ENCODE results near the gene PIK3CA.

Gene PIK3CA

DNA sequence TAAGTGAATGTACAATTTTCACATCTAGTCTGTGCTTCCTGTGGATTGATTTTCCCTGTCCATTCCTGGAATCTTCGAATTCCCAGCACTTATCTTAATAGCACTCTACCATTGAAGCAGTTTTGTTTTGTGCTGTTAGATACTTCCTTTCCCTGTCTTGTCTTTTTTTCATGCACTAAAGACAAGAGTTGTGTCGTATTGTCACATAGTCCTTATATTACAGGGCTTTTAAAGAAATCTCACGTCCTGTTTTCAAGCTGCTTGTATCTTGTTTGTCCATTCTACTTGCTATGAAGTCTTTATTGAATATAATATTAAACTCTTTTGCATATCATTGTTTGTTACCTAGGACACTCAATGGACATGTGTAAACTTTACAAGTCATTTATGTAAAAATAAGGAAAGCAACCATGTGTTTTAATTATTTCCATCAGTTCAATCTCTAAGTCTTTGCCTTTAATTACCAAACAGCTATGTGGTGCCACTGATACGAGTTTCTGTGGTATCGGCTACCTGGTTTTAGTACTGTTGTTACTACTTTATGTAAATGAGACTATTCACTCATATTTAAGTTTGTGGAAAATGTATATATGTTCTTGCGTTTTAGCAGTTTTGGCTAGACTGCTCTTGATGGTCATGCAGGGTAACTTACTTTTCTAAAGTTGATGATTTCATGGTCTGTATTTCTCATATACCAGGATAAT is 10.3 kb downstream of the PIK3CA start:
- H3K4me1 ChIP-seq (ENCODE audit: control insufficient read depth in 1 of 2, insufficient read depth in 2 of 2, low read length in 2 of 2), result peaks cover 6 to 16% of the 10 kb centered on the region in 2 donors
- H3K9me3 ChIP-seq (ENCODE audit: control insufficient read depth in 1 of 2, low read length in 2 of 2), result no peaks in the 10 kb centered on the region
- H3K27ac ChIP-seq (ENCODE audit: low read length), result no peak overlapping the region
- no peaks in the 10 kb centered on the region for H3K27me3 ChIP-seq (ENCODE audit: low read depth, low read length)
- no peaks in the 10 kb centered on the region for H3K36me3 ChIP-seq (ENCODE audit: control insufficient read depth in 1 of 2, insufficient read depth in 2 of 2, low read length in 2 of 2)
- H3K4me3 ChIP-seq (ENCODE audit: low read depth in 1 of 2, low read length in 2 of 2), result no peak overlapping the region

DNA sequence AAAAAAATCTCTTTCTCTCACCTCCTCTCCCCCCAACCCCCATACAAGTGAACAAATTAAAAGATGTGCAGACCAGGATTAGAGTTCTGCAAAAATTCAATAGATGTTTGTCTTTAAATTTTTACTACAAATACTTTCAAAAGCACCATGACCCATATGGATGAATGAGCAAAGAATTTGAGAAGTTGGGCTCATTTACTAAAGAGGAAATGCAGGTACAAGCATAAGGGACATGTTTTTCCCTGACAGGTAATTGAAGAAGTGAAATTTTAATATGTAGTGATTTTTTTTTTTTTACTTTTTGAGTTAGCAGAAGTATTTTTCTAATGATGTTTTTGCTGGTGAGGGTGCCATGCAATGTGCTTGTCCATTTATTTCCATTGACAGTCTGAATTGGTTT is 15.3 kb downstream of the PIK3CA start:
- Histone ChIP-seq H3K27ac (ENCODE audit: low read length) (no peak overlapping the region), H3K4me3 (ENCODE audit: low read depth in 1 of 2, low read length in 2 of 2) (no peak overlapping the region), H3K4me1 (ENCODE audit: control insufficient read depth in 1 of 2, insufficient read depth in 2 of 2, low read length in 2 of 2) (no peaks in the 10 kb centered on the region), H3K27me3 (ENCODE audit: low read depth, low read length) (no peaks in the 10 kb centered on the region), H3K9me3 (ENCODE audit: control insufficient read depth in 1 of 2, low read length in 2 of 2) (no peaks in the 10 kb centered on the region), H3K36me3 (ENCODE audit: control insufficient read depth in 1 of 2, insufficient read depth in 2 of 2, low read length in 2 of 2) (no peaks in the 10 kb centered on the region)

DNA sequence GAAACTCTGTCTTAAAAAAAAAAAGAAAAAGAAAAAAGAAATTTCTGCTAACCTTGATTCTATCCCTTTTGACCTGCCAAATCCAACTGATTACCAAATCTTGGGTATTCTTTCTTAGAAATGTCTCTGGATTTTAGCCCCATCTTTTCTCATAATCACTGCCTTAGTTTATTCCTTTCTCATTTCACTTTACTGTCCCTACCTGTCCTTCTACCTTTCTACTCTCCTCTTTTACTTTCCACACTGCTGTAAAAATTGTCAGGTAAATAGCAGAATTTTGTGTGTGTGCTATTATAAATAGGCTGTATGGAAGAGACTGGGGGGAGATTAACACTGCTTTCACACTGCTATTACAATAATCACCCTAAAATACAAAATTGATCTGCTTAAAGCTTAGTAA is 16.7 kb downstream of the PIK3CA start:
- Histone ChIP-seq H3K4me1 (ENCODE audit: control insufficient read depth in 1 of 2, insufficient read depth in 2 of 2, low read length in 2 of 2) (no peaks in the 10 kb centered on the region), H3K36me3 (ENCODE audit: control insufficient read depth in 1 of 2, insufficient read depth in 2 of 2, low read length in 2 of 2) (no peaks in the 10 kb centered on the region), H3K9me3 (ENCODE audit: control insufficient read depth in 1 of 2, low read length in 2 of 2) (no peaks in the 10 kb centered on the region), H3K27ac (ENCODE audit: low read length) (no peak overlapping the region), H3K27me3 (ENCODE audit: low read depth, low read length) (no peaks in the 10 kb centered on the region), H3K4me3 (ENCODE audit: low read depth in 1 of 2, low read length in 2 of 2) (no peak overlapping the region)

DNA sequence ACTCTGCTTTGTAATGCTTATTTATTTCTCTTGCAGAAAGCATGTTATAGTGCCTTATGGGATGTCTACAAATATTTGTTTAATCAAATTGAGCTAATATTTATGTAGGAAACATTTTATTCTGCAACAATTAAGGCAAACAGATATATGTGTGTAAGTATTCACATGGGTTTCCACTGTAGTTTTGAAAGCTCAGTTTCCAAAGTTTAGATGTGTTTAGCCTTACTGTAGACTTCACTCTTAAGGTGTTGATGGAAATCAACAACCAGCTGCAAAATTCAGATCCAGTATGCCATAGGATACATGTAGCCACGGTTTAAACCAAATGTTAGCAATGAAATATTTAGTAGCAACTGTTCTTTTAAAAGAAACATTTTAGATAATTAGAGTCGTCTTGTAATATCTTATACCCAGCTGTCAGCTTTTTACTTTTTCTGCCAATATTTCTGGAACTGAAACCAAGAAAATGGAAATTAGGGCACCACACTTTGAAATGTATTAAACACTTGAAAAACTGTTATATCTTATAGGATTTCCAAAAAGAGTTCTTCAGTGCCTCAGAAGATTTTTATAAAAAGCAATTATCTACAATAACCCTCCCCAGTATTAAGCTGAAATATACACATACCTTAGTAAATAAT is 18.5 kb downstream of the PIK3CA start:
- Histone ChIP-seq H3K9me3 (ENCODE audit: control insufficient read depth in 1 of 2, low read length in 2 of 2) (peaks cover 0 to 5% of the 10 kb centered on the region in 2 donors), H3K27me3 (ENCODE audit: low read depth, low read length) (no peaks in the 10 kb centered on the region), H3K27ac (ENCODE audit: low read length) (no peak overlapping the region), H3K4me1 (ENCODE audit: control insufficient read depth in 1 of 2, insufficient read depth in 2 of 2, low read length in 2 of 2) (no peaks in the 10 kb centered on the region), H3K4me3 (ENCODE audit: low read depth in 1 of 2, low read length in 2 of 2) (no peak overlapping the region), H3K36me3 (ENCODE audit: control insufficient read depth in 1 of 2, insufficient read depth in 2 of 2, low read length in 2 of 2) (no peaks in the 10 kb centered on the region)

DNA sequence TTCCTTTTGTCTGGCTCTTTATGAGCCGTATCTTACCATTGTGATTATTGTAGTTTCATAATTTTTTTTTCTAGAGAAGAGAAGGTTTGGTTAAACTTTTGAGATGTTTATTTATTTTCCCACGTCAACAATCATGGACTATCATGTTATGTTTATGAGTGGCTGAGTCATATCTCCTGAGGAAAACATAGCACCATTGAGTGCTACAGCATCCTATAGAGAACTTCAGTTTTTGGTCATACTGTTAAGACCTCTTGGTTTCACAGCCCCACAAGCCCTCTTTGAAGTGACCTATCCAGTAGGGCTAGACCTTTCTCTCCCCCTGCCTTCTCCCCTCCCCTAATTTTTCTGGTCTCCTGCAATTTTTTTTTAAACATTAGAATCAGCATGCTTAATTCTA is 20.8 kb downstream of the PIK3CA start:
- Histone ChIP-seq H3K27me3 (ENCODE audit: low read depth, low read length) (no peaks in the 10 kb centered on the region), H3K36me3 (ENCODE audit: control insufficient read depth in 1 of 2, insufficient read depth in 2 of 2, low read length in 2 of 2) (no peaks in the 10 kb centered on the region), H3K4me1 (ENCODE audit: control insufficient read depth in 1 of 2, insufficient read depth in 2 of 2, low read length in 2 of 2) (no peaks in the 10 kb centered on the region), H3K9me3 (ENCODE audit: control insufficient read depth in 1 of 2, low read length in 2 of 2) (peaks cover 0 to 5% of the 10 kb centered on the region in 2 donors), H3K27ac (ENCODE audit: low read length) (no peak overlapping the region), H3K4me3 (ENCODE audit: low read depth in 1 of 2, low read length in 2 of 2) (no peak overlapping the region)

DNA sequence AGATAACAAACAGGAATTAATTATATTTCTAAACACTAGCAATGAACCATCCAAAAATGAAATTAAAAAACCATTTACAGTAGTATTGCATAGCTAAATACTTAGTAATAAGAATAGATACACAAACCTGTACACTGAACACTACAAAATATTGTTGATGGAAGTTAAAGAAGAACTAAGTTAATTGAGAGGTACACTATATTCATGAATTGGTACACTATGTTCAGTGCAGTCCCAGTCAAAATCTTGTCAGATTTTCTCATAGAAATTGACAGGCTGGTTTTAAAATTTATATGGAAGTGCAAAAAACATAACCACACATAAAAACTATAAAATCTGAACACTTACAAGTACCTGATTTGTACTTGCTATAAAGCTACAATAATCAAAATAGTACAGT is 24.4 kb downstream of the PIK3CA start:
- H3K27me3 ChIP-seq (ENCODE audit: low read depth, low read length), result no peaks in the 10 kb centered on the region
- no peaks in the 10 kb centered on the region for H3K36me3 ChIP-seq (ENCODE audit: control insufficient read depth in 1 of 2, insufficient read depth in 2 of 2, low read length in 2 of 2)
- H3K4me1 ChIP-seq (ENCODE audit: control insufficient read depth in 1 of 2, insufficient read depth in 2 of 2, low read length in 2 of 2), result no peaks in the 10 kb centered on the region
- no peak overlapping the region for H3K4me3 ChIP-seq (ENCODE audit: low read depth in 1 of 2, low read length in 2 of 2)
- no peak overlapping the region for H3K27ac ChIP-seq (ENCODE audit: low read length)
- peaks cover 0 to 5% of the 10 kb centered on the region in 2 donors for H3K9me3 ChIP-seq (ENCODE audit: control insufficient read depth in 1 of 2, low read length in 2 of 2)

DNA sequence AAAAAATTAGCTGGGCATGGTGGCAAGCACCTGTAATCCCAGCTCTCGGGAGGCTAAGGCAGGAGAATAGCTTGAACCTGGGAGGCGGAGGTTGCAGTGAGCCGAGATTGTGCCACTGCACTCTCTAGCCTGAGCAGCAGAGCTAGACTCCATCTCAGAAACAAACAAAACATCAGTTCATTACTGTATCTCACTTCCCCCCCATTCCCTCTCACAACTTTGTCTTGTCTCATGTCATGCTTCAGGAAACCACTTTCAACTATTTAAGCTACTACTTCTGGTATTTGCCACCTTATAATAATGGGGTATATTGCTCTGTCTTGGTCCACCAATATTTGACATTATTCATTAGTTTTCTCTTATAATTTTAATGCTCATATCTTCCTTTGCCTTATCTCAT is 26.2 kb downstream of the PIK3CA start:
- Histone ChIP-seq H3K27me3 (ENCODE audit: low read depth, low read length) (no peaks in the 10 kb centered on the region), H3K4me3 (ENCODE audit: low read depth in 1 of 2, low read length in 2 of 2) (no peak overlapping the region), H3K9me3 (ENCODE audit: control insufficient read depth in 1 of 2, low read length in 2 of 2) (peaks cover 0 to 5% of the 10 kb centered on the region in 2 donors), H3K4me1 (ENCODE audit: control insufficient read depth in 1 of 2, insufficient read depth in 2 of 2, low read length in 2 of 2) (peaks cover 0 to 2% of the 10 kb centered on the region in 2 donors), H3K27ac (ENCODE audit: low read length) (no peak overlapping the region), H3K36me3 (ENCODE audit: control insufficient read depth in 1 of 2, insufficient read depth in 2 of 2, low read length in 2 of 2) (no peaks in the 10 kb centered on the region)

DNA sequence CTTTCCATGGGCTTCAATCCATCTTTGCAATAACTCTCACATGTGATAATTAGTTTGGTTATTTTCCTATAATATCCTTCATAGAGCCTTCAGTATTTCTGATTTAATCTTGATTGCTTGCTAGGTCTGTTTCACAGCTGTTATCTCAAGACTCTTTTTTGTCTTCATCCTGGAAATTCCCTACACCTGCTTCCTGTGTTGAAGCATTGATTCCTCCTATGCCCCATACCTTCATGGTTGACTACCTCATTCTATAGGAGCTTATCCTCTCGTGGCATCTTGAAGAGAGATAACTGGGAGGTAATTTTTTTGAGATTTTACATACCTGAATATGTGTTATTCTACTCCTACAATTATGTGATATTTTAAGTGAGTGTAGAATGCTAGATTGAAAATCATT is 26.7 kb downstream of the PIK3CA start:
- Histone ChIP-seq H3K27me3 (ENCODE audit: low read depth, low read length) (no peaks in the 10 kb centered on the region), H3K27ac (ENCODE audit: low read length) (no peak overlapping the region), H3K4me1 (ENCODE audit: control insufficient read depth in 1 of 2, insufficient read depth in 2 of 2, low read length in 2 of 2) (peaks cover 4% of the 10 kb centered on the region in 2 donors), H3K36me3 (ENCODE audit: control insufficient read depth in 1 of 2, insufficient read depth in 2 of 2, low read length in 2 of 2) (no peaks in the 10 kb centered on the region), H3K4me3 (ENCODE audit: low read depth in 1 of 2, low read length in 2 of 2) (no peak overlapping the region), H3K9me3 (ENCODE audit: control insufficient read depth in 1 of 2, low read length in 2 of 2) (peaks cover 0 to 5% of the 10 kb centered on the region in 2 donors)

DNA sequence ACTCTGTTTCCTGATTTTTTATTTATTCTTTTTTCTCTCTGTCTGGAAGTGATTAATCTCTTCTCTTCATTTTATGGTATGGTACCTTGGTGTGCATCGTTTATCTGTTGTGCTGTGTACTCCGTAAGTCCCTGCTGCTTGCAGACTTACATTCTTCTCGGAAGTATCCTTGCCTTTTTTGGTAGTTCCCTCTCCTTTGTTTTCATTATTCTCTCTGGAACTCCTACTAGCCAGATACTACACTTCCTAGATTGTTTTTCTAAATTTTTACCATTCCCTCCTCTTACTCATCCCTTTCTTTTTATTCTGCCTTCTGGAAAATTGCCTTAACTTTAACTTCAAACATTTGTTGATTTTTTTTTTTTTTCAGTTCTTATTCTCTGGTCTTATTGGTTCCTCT is 27.2 kb downstream of the PIK3CA start:
- Histone ChIP-seq H3K9me3 (ENCODE audit: control insufficient read depth in 1 of 2, low read length in 2 of 2) (peaks cover 0 to 5% of the 10 kb centered on the region in 2 donors), H3K27me3 (ENCODE audit: low read depth, low read length) (no peaks in the 10 kb centered on the region), H3K4me3 (ENCODE audit: low read depth in 1 of 2, low read length in 2 of 2) (no peak overlapping the region), H3K36me3 (ENCODE audit: control insufficient read depth in 1 of 2, insufficient read depth in 2 of 2, low read length in 2 of 2) (no peaks in the 10 kb centered on the region), H3K27ac (ENCODE audit: low read length) (no peak overlapping the region), H3K4me1 (ENCODE audit: control insufficient read depth in 1 of 2, insufficient read depth in 2 of 2, low read length in 2 of 2) (peaks cover 4 to 8% of the 10 kb centered on the region in 2 donors)

DNA sequence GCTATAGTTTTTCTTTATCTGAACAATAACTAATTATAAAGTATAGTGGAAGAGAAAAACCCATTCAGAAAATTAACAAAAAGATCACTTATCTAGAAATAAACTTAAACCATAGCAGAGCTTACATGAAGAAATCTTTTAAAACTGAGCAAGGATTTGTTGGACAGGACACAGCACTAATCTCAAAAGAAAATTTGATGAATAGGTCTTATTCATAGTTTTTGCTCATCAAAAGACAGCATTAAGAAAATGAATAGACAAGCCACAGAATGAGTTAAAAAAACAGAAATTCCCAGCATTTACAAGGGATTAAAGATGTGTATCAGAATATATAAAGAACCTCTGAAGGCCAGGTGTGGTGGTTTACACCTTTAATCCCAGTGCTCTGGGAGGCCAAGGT is 29.5 kb downstream of the PIK3CA start:
- Histone ChIP-seq H3K4me1 (ENCODE audit: control insufficient read depth in 1 of 2, insufficient read depth in 2 of 2, low read length in 2 of 2) (peaks cover 8 to 22% of the 10 kb centered on the region in 2 donors), H3K9me3 (ENCODE audit: control insufficient read depth in 1 of 2, low read length in 2 of 2) (no peaks in the 10 kb centered on the region), H3K27ac (ENCODE audit: low read length) (no peak overlapping the region), H3K27me3 (ENCODE audit: low read depth, low read length) (no peaks in the 10 kb centered on the region), H3K4me3 (ENCODE audit: low read depth in 1 of 2, low read length in 2 of 2) (no peak overlapping the region), H3K36me3 (ENCODE audit: control insufficient read depth in 1 of 2, insufficient read depth in 2 of 2, low read length in 2 of 2) (no peaks in the 10 kb centered on the region)

DNA sequence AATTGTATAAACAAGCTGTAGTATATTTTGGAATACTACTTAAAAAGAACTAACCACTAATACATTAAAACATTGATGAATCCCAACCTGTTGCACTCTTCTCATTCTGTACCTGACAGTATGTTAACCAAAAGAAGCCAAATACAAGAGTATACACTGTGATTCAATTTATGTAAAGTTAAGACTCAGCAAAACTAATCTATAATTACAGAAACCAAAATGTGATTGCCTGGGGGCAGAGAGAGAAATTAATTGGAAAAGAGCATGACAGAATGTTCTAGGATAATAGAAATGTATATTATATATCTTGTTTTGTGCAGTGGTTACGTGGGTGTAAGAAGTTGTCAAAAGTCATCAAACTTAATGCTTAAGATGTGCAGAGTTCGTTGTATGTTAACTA is 31.1 kb downstream of the PIK3CA start:
- H3K27ac ChIP-seq (ENCODE audit: low read length), result peak overlapping the region; percentile 22

More for the DNA sequence above, 31.1 kb downstream of the PIK3CA start:
- H3K9me3 ChIP-seq (ENCODE audit: control insufficient read depth in 1 of 2, low read length in 2 of 2), result no peaks in the 10 kb centered on the region
- H3K4me3 ChIP-seq (ENCODE audit: low read depth in 1 of 2, low read length in 2 of 2), result no peak overlapping the region
- no peaks in the 10 kb centered on the region for H3K27me3 ChIP-seq (ENCODE audit: low read depth, low read length)
- no peaks in the 10 kb centered on the region for H3K36me3 ChIP-seq (ENCODE audit: control insufficient read depth in 1 of 2, insufficient read depth in 2 of 2, low read length in 2 of 2)
- H3K4me1 ChIP-seq (ENCODE audit: control insufficient read depth in 1 of 2, insufficient read depth in 2 of 2, low read length in 2 of 2), result peaks cover 15 to 22% of the 10 kb centered on the region in 2 donors

All from muscle layer of duodenum (tissue), 2 donors.